B cell (primary cell): ENCODE data around the gene UBE2F.

Source experiments
- EZH2 ChIP-seq: IDR thresholded peaks from 2 replicates; pipeline ENCODE4 v1.6.1; 2012; ENCODE audit warnings: borderline replicate concordance, low read depth, mild to moderate bottlenecking, moderate library complexity, low read length; ENCODE audit not compliant: insufficient read depth, poor library complexity, severe bottlenecking
- TF ChIP-seq, protein P1 (sequence below): fragments of 200-600 bp; IDR thresholded peaks from one replicate; pipeline ENCODE4 v1.8.0; 2022; ENCODE audit warnings: antibody characterized with exemption, mild to moderate bottlenecking

DNA sequence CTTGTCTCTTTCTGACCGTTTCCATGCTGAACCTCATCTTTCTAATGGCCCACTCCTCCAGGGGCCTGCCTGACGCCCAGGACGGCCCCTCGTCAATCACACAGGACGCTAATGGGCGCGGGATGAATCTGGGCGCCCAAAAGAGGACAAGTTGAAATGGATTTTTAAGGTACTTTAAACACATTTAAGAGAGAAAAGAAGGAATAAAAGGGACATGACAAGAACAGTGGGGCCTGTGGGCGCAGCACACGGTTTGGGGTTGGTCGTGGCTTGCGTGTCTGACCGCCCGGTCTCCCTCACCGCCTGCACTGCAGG is 607 bp upstream of the UBE2F start:
- TF ChIP-seq, protein P1, sequence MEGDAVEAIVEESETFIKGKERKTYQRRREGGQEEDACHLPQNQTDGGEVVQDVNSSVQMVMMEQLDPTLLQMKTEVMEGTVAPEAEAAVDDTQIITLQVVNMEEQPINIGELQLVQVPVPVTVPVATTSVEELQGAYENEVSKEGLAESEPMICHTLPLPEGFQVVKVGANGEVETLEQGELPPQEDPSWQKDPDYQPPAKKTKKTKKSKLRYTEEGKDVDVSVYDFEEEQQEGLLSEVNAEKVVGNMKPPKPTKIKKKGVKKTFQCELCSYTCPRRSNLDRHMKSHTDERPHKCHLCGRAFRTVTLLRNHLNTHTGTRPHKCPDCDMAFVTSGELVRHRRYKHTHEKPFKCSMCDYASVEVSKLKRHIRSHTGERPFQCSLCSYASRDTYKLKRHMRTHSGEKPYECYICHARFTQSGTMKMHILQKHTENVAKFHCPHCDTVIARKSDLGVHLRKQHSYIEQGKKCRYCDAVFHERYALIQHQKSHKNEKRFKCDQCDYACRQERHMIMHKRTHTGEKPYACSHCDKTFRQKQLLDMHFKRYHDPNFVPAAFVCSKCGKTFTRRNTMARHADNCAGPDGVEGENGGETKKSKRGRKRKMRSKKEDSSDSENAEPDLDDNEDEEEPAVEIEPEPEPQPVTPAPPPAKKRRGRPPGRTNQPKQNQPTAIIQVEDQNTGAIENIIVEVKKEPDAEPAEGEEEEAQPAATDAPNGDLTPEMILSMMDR = no peak
- TF ChIP-seq EZH2 = no peak
